H1 (cell line): ENCODE results near the gene BARX2. TPM values are rescaled to one million over a fixed set of nuclear protein-coding genes. Genes with fewer than 3 reads are reported as not detected.

Experiments used
- CTCF ChIA-PET: fragments of 300-600 bp; sonication (Branson Sonifier 250); formaldehyde crosslinking; loops from one replicate; lab custom pipeline; 2021; ENCODE audit not compliant: partially characterized antibody; lab: Charles Lee
- POLR2A ChIA-PET: fragments of 300-600 bp; sonication (Branson Sonifier 250); formaldehyde crosslinking; loops from one replicate; lab custom pipeline; 2021; ENCODE audit warnings: inconsistent platforms; ENCODE audit not compliant: partially characterized antibody; lab: Charles Lee
- DNase-seq, 2 experiments: peaks; one replicate each; pipeline versions ENCODE4 v3.0.0 to v3.0.0-alpha.2; 2010 to 2022; ENCODE audit warnings: low spot score in 2 of 2, low read depth in 1 of 2, mixed read lengths in 1 of 2
- FAIRE-seq: peaks from 2 replicates; lab custom pipeline; 2011; peaks lifted over from hg19 to GRCh38; lab: Jason Lieb, UNC
- H2AFZ ChIP-seq: 2 replicates; pipeline ENCODE4 v1.8.1; 2012; ENCODE audit warnings: low read length, inconsistent platforms
- H2AK5ac ChIP-seq: 2 replicates; pipeline ENCODE4 v1.6.1; 2013; ENCODE audit warnings: low read depth, low read length
- H2BK120ac ChIP-seq: replicated peaks from 2 replicates; pipeline ENCODE3; 2013; ENCODE audit warnings: low read depth, low read length, inconsistent platforms
- H2BK12ac ChIP-seq: 2 replicates; pipeline ENCODE4 v1.6.1; 2013; ENCODE audit warnings: low read depth, low read length
- H2BK15ac ChIP-seq: 2 replicates; pipeline ENCODE4 v1.6.1; 2013; ENCODE audit warnings: low read length
- H2BK20ac ChIP-seq: 2 replicates; pipeline ENCODE4 v1.6.1; 2013; ENCODE audit warnings: low read length
- H2BK5ac ChIP-seq: 2 replicates; pipeline ENCODE4 v1.6.1; 2013; ENCODE audit warnings: low read depth, low read length
- H3K14ac ChIP-seq: 2 replicates; pipeline ENCODE4 v1.6.1; 2013; ENCODE audit warnings: inconsistent platforms; ENCODE audit not compliant: insufficient read length
- H3K18ac ChIP-seq: 2 replicates; pipeline ENCODE4 v1.6.1; 2013; ENCODE audit warnings: low read length; ENCODE audit errors: extremely low read depth
- H3K23ac ChIP-seq: 2 replicates; pipeline ENCODE4 v1.6.1; 2013; ENCODE audit warnings: inconsistent platforms; ENCODE audit not compliant: insufficient read length
- H3K23me2 ChIP-seq: 2 replicates; pipeline ENCODE4 v1.6.1; 2013; ENCODE audit warnings: low read depth, low read length
- H3K27ac ChIP-seq: 2 replicates; pipeline ENCODE4 v1.6.1; 2011; ENCODE audit warnings: low read depth, low read length, inconsistent platforms
- H3K27me3 ChIP-seq, 4 experiments: replicated peaks in 1 of 4; 1 replicate in 1 of 4; 2 replicates in 3 of 4; pipeline versions ENCODE4 v1.6.1 to v1.8.1; 2011 to 2013; ENCODE audit warnings: low read length in 3 of 4, mild to moderate bottlenecking in 3 of 4, inconsistent platforms in 2 of 4, mixed read lengths in 2 of 4, moderate library complexity in 1 of 4; ENCODE audit not compliant: control insufficient read depth in 3 of 4, insufficient read depth in 3 of 4; ENCODE audit errors: extremely low read depth in 1 of 4
- H3K36me3 ChIP-seq, 4 experiments: 2 replicates each; pipeline versions ENCODE4 v1.6.1 to v1.8.1; 2011 to 2013; ENCODE audit warnings: mild to moderate bottlenecking in 4 of 4, low read length in 3 of 4, moderate library complexity in 2 of 4, control low read depth in 1 of 4, inconsistent platforms in 1 of 4; ENCODE audit not compliant: insufficient read depth in 4 of 4, control insufficient read depth in 2 of 4
- H3K4ac ChIP-seq: replicated peaks from 2 replicates; pipeline ENCODE3; 2013; ENCODE audit warnings: low read length, low read depth, mixed read lengths, inconsistent platforms; ENCODE audit not compliant: insufficient read length
- H3K4me1 ChIP-seq, 4 experiments: replicated peaks in 1 of 4; 1 replicate in 1 of 4; 2 replicates in 3 of 4; pipeline versions ENCODE4 v1.6.1 to v1.8.1; 2011 to 2013; ENCODE audit warnings: low read length in 3 of 4, inconsistent platforms in 2 of 4, mixed read lengths in 1 of 4; ENCODE audit not compliant: insufficient read depth in 4 of 4, control insufficient read depth in 3 of 4
- H3K4me2 ChIP-seq, 2 experiments: 2 replicates each; pipeline versions ENCODE4 v1.6.1 to v1.8.1; 2011 to 2013; ENCODE audit warnings: low read depth in 2 of 2, low read length in 2 of 2, control low read depth in 1 of 2, inconsistent platforms in 1 of 2, mild to moderate bottlenecking in 1 of 2; ENCODE audit not compliant: insufficient read depth in 1 of 2
- H3K4me3 ChIP-seq, 4 experiments: fragments of 200-600, 300-600 bp in 1 of 4; sonication (generic), shearing (Covaris generic), sonication (Bioruptor Twin) in 1 of 4; 2 replicates each; pipeline versions ENCODE4 v1.5.1 to v1.8.1; 2011 to 2016; ENCODE audit warnings: low read length in 4 of 4, low read depth in 3 of 4, control low read depth in 2 of 4, inconsistent platforms in 2 of 4, mild to moderate bottlenecking in 2 of 4, mixed read lengths in 1 of 4, moderate library complexity in 1 of 4; ENCODE audit not compliant: insufficient read depth in 2 of 4; ENCODE audit errors: extremely low read depth in 1 of 4
- H3K56ac ChIP-seq: replicated peaks from 2 replicates; pipeline ENCODE3; 2013; ENCODE audit warnings: low read depth, mild to moderate bottlenecking, mixed read lengths, low read length, inconsistent platforms; ENCODE audit not compliant: insufficient read length
- H3K79me1 ChIP-seq: 2 replicates; pipeline ENCODE4 v1.6.1; 2013; ENCODE audit warnings: low read depth, low read length, control low read depth
- H3K79me2 ChIP-seq, 2 experiments: 2 replicates each; pipeline versions ENCODE4 v1.6.1 to v1.8.1; 2012 to 2013; ENCODE audit warnings: low read length in 2 of 2, mild to moderate bottlenecking in 2 of 2, inconsistent platforms in 1 of 2; ENCODE audit not compliant: insufficient read depth in 2 of 2, control insufficient read depth in 1 of 2
- H3K9ac ChIP-seq, 4 experiments: replicated peaks in 1 of 4; 1 replicate in 1 of 4; 2 replicates in 3 of 4; pipeline versions ENCODE4 v1.6.1 to v1.8.1; 2011 to 2013; ENCODE audit warnings: low read depth in 3 of 4, low read length in 3 of 4, control low read depth in 2 of 4, mild to moderate bottlenecking in 2 of 4, moderate library complexity in 2 of 4, inconsistent platforms in 1 of 4; ENCODE audit errors: extremely low read depth in 1 of 4
- H3K9me3 ChIP-seq, 2 experiments: 2 replicates each; pipeline versions ENCODE4 v1.6.1 to v1.8.1; 2012 to 2013; ENCODE audit warnings: mild to moderate bottlenecking in 2 of 2, moderate library complexity in 2 of 2, control low read depth in 1 of 2, inconsistent platforms in 1 of 2, low read depth in 1 of 2, low read length in 1 of 2, mixed read lengths in 1 of 2; ENCODE audit not compliant: insufficient read depth in 2 of 2
- H4K20me1 ChIP-seq, 2 experiments: replicated peaks in 1 of 2; 2 replicates each; pipeline versions ENCODE3 to v1.8.1; 2011 to 2013; ENCODE audit warnings: inconsistent platforms in 2 of 2, low read length in 2 of 2, mild to moderate bottlenecking in 1 of 2; ENCODE audit not compliant: insufficient read depth in 2 of 2, control insufficient read depth in 1 of 2
- H4K5ac ChIP-seq: 2 replicates; pipeline ENCODE4 v1.6.1; 2013; ENCODE audit warnings: low read length, low read depth, mixed read lengths, inconsistent platforms; ENCODE audit not compliant: insufficient read length
- H4K8ac ChIP-seq: 2 replicates; pipeline ENCODE4 v1.8.0; 2013; ENCODE audit warnings: mild to moderate bottlenecking, moderate library complexity, low read length, inconsistent platforms; ENCODE audit not compliant: insufficient read depth; ENCODE audit errors: extremely low read depth
- H4K91ac ChIP-seq: replicated peaks from 2 replicates; pipeline ENCODE3; 2013; ENCODE audit warnings: low read length, mixed read lengths, inconsistent platforms; ENCODE audit not compliant: insufficient read length
- CREB1 ChIP-seq: IDR thresholded peaks from 2 replicates; pipeline ENCODE4 v1.6.1; 2012; ENCODE audit warnings: inconsistent platforms
- CTCF ChIP-seq, 3 experiments: IDR thresholded peaks; 1 replicate in 2 of 3; 2 replicates in 1 of 3; pipeline versions ENCODE4 v1.5.1 to v1.6.1; 2011; ENCODE audit warnings: low read length in 3 of 3, mild to moderate bottlenecking in 3 of 3, inconsistent platforms in 2 of 3, low read depth in 1 of 3, moderate library complexity in 1 of 3; ENCODE audit not compliant: insufficient read depth in 1 of 3; ENCODE audit errors: control extremely low read depth in 1 of 3
- EGR1 ChIP-seq: IDR thresholded peaks from 2 replicates; pipeline ENCODE4 v1.6.1; 2011; ENCODE audit warnings: low read depth, low read length, borderline replicate concordance
- RNF2 ChIP-seq: fragments of 200-900, 300-1000 bp; sonication (generic); IDR thresholded peaks from 2 replicates; pipeline ENCODE4 v1.7.1; 2016; ENCODE audit warnings: borderline replicate concordance, low read depth, mild to moderate bottlenecking, antibody characterized with exemption, low read length; ENCODE audit not compliant: poor library complexity, severe bottlenecking; ENCODE audit errors: missing control alignments
- SAP30 ChIP-seq: fragments of 300-600 bp; sonication (generic); IDR thresholded peaks from 2 replicates; pipeline ENCODE4 v1.7.1; 2012; ENCODE audit warnings: low read length, moderate library complexity, mild to moderate bottlenecking, inconsistent platforms; ENCODE audit not compliant: insufficient read depth, insufficient replicate concordance
- SIN3A ChIP-seq, 2 experiments: IDR thresholded peaks in 1 of 2; conservative IDR thresholded peaks in 1 of 2; 2 replicates each; pipeline ENCODE4 v1.6.1; 2011 to 2012; ENCODE audit warnings: low read length in 2 of 2, improper control_type of control experiment in 1 of 2, low read depth in 1 of 2, mild to moderate bottlenecking in 1 of 2
- TAF1 ChIP-seq: IDR thresholded peaks from 2 replicates; pipeline ENCODE4 v1.6.1; 2011; ENCODE audit warnings: mild to moderate bottlenecking, low read depth, low read length
- TCF12 ChIP-seq: IDR thresholded peaks from 2 replicates; pipeline ENCODE4 v1.6.1; 2011; ENCODE audit warnings: low read depth, mild to moderate bottlenecking, low read length
- ZNF274 ChIP-seq: IDR thresholded peaks from 2 replicates; pipeline ENCODE4 v1.7.0; 2012; ENCODE audit warnings: low read length, borderline replicate concordance; ENCODE audit errors: extremely low read depth
- WGBS, 2 experiments: shearing (Covaris generic) in 1 of 2; methylation state at CpG; one replicate each; pipeline versions ENCODE4 v1.1.6 to v1.1.7; 2013 to 2015; ENCODE audit warnings: low lambda C conversion rate in 2 of 2, mixed read lengths in 2 of 2, inconsistent platforms in 1 of 2, low coverage in 1 of 2, missing lambda C conversion rate in 1 of 2; ENCODE audit not compliant: insufficient replicate concordance in 2 of 2, insufficient coverage in 1 of 2, insufficient read length in 1 of 2; ENCODE audit errors: extremely low coverage in 1 of 2, missing lambda C conversion rate in 1 of 2; 5-methylcytosine and 5-hydroxymethylcytosine counted together
- polyA plus RNA-seq, 7 experiments: library from polyadenylated mRNA; depleted of rRNA in 3 of 7; stranded (reverse) in 5 of 7; unstranded in 2 of 7; fragments of >200 nt in 5 of 7; fragments of 200-250 nt in 2 of 7; gene quantifications; 1 replicate in 5 of 7; 2 replicates in 1 of 7; 4 replicates in 1 of 7; pipeline versions ENCODE4 v1.2.1 to v1.2.3, GENCODE V29; 2011 to 2013; ENCODE audit warnings: missing spikeins in 2 of 7, mixed read lengths in 2 of 7
- total RNA-seq: library from RNA; stranded (reverse); fragmentation: NEBNext Ultra II Directional; extraction: Animal tissue kit (Norgen Biotek cat#: 25700); gene quantifications from 2 replicates; pipeline ENCODE4 v1.2.1, GENCODE V29; 2021

Gene BARX2
- total and polyA plus RNA-seq, 2 of the 8 experiments (the other 6 are each of a cell fraction or from before 2014, with no cell fraction given), result not detected

DNA sequence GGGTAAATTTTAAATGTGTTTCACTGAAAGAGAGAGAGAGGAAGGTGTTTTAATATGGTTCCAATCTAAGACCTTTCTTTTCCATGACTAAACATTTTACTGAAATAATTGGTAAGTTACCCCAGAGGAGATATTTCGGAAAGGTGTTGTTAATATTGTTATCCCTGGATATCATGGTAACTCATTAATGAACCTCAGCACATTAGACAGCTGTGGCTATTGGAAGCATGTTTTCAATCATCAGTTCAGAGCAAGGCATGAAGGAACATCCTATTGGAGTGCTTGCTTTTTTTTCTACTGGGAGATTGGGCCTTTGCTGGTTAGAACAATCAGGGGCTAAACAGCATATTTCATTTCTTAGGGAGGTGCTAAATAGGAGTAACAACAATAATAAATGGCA lies 11.8 kb downstream of the BARX2 start:
- no peak overlapping the region for H2BK15ac ChIP-seq
- CTCF ChIA-PET, result interaction anchor here (1.6 kb wide), 1 partner anchor 9 kb away, joined by 4 read pairs; no protein-coding TSS in a partner anchor
- no peak overlapping the region for H3K9ac ChIP-seq
- no peak overlapping the region for H2AK5ac ChIP-seq
- no peak overlapping the region for H3K56ac ChIP-seq
- H3K18ac ChIP-seq, result no peak overlapping the region
- H3K4me3 ChIP-seq, result no peak overlapping the region
- H3K79me1 ChIP-seq, result no peaks in the 10 kb centered on the region
- no peak overlapping the region for H4K5ac ChIP-seq
- POLR2A ChIA-PET, result no interaction called here
- H4K8ac ChIP-seq, result no peak overlapping the region
- no peak overlapping the region for H2BK20ac ChIP-seq
- no peak overlapping the region for H2BK5ac ChIP-seq
- FAIRE-seq (no peak), DNase-seq (no peak)
- no peaks in the 10 kb centered on the region for H3K27me3 ChIP-seq
- H3K4ac ChIP-seq, result no peak overlapping the region
- H3K79me2 ChIP-seq, result no peaks in the 10 kb centered on the region
- no peak overlapping the region for H3K4me2 ChIP-seq
- H3K27ac ChIP-seq, result no peak overlapping the region
- H3K36me3 ChIP-seq, result no peaks in the 10 kb centered on the region
- WGBS, 2 experiments, result 88% methylated on average over 1 of the region's 1 CpG; no CpG with 5 or more reads in 1 of the 2 experiments
- no peaks in the 10 kb centered on the region for H4K20me1 ChIP-seq
- no peaks in the 10 kb centered on the region for H3K23me2 ChIP-seq
- H3K23ac ChIP-seq, result no peak overlapping the region
- H3K4me1 ChIP-seq, result no peaks in the 10 kb centered on the region
- no peak overlapping the region for H4K91ac ChIP-seq
- H2AFZ ChIP-seq, result no peak overlapping the region
- H3K14ac ChIP-seq, result no peak overlapping the region
- H2BK12ac ChIP-seq, result no peak overlapping the region
- no peaks in the 10 kb centered on the region for H3K9me3 ChIP-seq
- no peak overlapping the region for H2BK120ac ChIP-seq
- no peak for TF ChIP-seq CTCF (IDR thresholded peaks at IDR 0.05; ENCODE audit: control extremely low read depth in 1 of 3, insufficient read depth in 1 of 3, low read depth in 1 of 3, low read length in 3 of 3)
- no peak for TF ChIP-seq CREB1
- no peak for TF ChIP-seq TCF12
- no peak for TF ChIP-seq ZNF274
- no peak for TF ChIP-seq TAF1
- no peak for TF ChIP-seq SIN3A (conservative IDR thresholded peaks at IDR 0.05 in 1 of 2, IDR thresholded peaks at IDR 0.05 in 1 of 2; ENCODE audit: low read depth in 1 of 2, low read length in 2 of 2)
- no peak for TF ChIP-seq RNF2
- TF ChIP-seq SAP30, result no peak
- TF ChIP-seq EGR1, result no peak
